Ishikawa (cell line): ENCODE measurements around the gene TNS1.

Source experiments
- CEBPB ChIP-seq: IDR thresholded peaks from 2 replicates; pipeline ENCODE4 v1.6.1; 2012
- CREB1 ChIP-seq: IDR thresholded peaks from 2 replicates; pipeline ENCODE4 v1.6.1; 2012; ENCODE audit warnings: low read depth
- EGR1 ChIP-seq: IDR thresholded peaks from 2 replicates; pipeline ENCODE4 v1.6.1; 2012
- EP300 ChIP-seq: IDR thresholded peaks from 2 replicates; pipeline ENCODE4 v1.6.1; 2012; ENCODE audit warnings: borderline replicate concordance
- FOXM1 ChIP-seq: IDR thresholded peaks from 2 replicates; pipeline ENCODE4 v1.6.1; 2012; ENCODE audit warnings: low read depth, borderline replicate concordance
- NFIC ChIP-seq: IDR thresholded peaks from 2 replicates; pipeline ENCODE4 v1.6.1; 2012
- RAD21 ChIP-seq: IDR thresholded peaks from 2 replicates; pipeline ENCODE4 v1.6.1; 2012; ENCODE audit warnings: low read depth
- REST ChIP-seq: IDR thresholded peaks from 2 replicates; pipeline ENCODE4 v1.6.1; 2012; ENCODE audit warnings: low read depth, mild to moderate bottlenecking
- TAF1 ChIP-seq: IDR thresholded peaks from 2 replicates; pipeline ENCODE4 v1.6.1; 2012; ENCODE audit warnings: low read depth, mild to moderate bottlenecking
- TCF12 ChIP-seq: IDR thresholded peaks from 2 replicates; pipeline ENCODE4 v1.6.1; 2012; ENCODE audit warnings: low read depth
- TEAD4 ChIP-seq: IDR thresholded peaks from 2 replicates; pipeline ENCODE4 v1.6.1; 2012
- USF1 ChIP-seq: IDR thresholded peaks from 2 replicates; pipeline ENCODE4 v1.6.1; 2012
- YY1 ChIP-seq: IDR thresholded peaks from 2 replicates; pipeline ENCODE4 v1.6.1; 2012; ENCODE audit warnings: low read depth
- ZBTB7A ChIP-seq: IDR thresholded peaks from 2 replicates; pipeline ENCODE4 v1.6.1; 2012; ENCODE audit warnings: low read depth
- TF ChIP-seq, protein P1 (sequence below): IDR thresholded peaks from 2 replicates; pipeline ENCODE4 v1.6.1; 2012

The TNS1 gene

DNA sequence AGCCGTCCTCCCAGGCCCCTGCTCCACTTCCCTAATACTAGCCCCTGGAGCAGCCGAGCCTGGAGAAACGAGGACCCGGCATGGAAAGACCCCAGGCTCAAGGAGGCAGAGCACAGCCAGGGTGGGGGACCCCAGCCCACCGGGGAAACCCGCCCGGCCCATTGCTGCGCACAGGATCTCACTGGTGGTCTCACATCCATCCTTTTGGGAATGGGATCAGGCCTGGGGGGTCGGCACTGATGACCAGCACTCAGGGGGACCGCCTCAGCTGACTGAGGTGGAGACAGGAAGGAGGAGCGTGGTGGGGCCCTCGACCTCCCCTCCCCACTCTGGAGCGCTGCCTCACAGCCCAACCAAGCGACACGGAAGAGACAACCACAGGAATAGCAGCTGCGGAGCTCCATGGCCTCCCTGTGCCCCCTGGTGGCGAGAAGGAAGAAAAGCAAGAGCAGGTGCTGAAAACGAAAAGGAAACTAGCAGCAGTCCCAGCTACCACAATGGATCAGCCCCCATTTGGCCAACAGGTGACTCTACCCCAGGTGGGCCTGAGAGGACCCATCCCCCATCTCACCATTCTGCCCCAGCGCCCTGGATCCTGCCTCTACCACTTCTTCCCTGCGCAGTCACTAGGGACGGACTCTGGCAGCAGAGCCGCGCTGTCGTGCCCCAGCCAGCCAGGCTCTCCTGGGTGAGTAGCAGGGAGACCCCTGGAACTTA lies 31.9 kb upstream of the TNS1 start:
- TF ChIP-seq ZBTB7A (peak; percentile 50; the same call in 1 of the 2 replicates), RAD21 (peak; percentile 75)

GRCh38 chr2:218033590-218034496 lies 31.0 kb upstream of the TNS1 start:
- TF ChIP-seq TEAD4 (no peak), USF1 (no peak), CEBPB (no peak), NFIC (no peak), REST (no peak), ZBTB7A (no peak), RAD21 (no peak), TCF12 (no peak), FOXM1 (no peak), CREB1 (no peak), EGR1 (no peak), EP300 (no peak), YY1 (no peak), TAF1 (no peak)
- TF ChIP-seq, protein P1, sequence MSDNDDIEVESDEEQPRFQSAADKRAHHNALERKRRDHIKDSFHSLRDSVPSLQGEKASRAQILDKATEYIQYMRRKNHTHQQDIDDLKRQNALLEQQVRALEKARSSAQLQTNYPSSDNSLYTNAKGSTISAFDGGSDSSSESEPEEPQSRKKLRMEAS = no peak

DNA sequence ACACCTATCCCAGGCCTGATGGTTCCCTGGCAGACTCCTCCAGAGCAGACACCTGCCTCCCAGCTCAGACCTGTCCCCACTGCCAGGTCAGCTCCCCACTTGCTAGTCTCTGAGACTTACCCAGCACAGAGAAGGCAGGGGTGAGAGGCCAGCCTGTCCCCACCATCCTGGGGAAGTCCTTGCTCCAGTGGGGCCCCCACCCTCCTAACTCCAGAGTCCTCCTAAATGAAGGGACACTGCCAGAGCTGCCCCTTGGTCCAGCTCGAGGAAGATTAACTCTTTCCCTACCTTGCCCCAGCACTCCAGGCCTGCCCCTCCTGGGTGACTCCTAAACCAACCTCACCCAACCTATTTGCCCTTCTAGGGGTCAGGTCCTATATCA lies 30.4 kb upstream of the TNS1 start:
- TF ChIP-seq TCF12 (no peak), TEAD4 (no peak), FOXM1 (no peak), CREB1 (no peak), ZBTB7A (no peak), CEBPB (no peak), EGR1 (no peak)
- TF ChIP-seq, protein P1 = no peak

GRCh38 chr2:218032336-218033171 lies 29.8 kb upstream of the TNS1 start:
- TF ChIP-seq EGR1 (no peak), USF1 (no peak), YY1 (no peak)

GRCh38 chr2:218031771-218032257 lies 29.0 kb upstream of the TNS1 start:
- TF ChIP-seq USF1 = no peak
- TF ChIP-seq EGR1 = no peak
- TF ChIP-seq, protein P1 = no peak
- no peak for TF ChIP-seq REST
- no peak for TF ChIP-seq TAF1
- TF ChIP-seq ZBTB7A = no peak
- no peak for TF ChIP-seq CEBPB
